Left ventricle myocardium inferior (tissue), 1 donor: Measurements from ENCODE around the gene GJD2. TPM values are rescaled to one million over a fixed set of nuclear protein-coding genes. Genes with fewer than 3 reads are reported as not detected.

Experiments
- DNase-seq: peaks from one replicate; pipeline ENCODE4 v3.0.0-alpha.2; 2020
- H3K27ac ChIP-seq: fragments of 200-600 bp; replicated peaks from 2 replicates; pipeline ENCODE4 v1.8.0; 2021
- H3K27me3 ChIP-seq: fragments of 200-600 bp; 2 replicates; pipeline ENCODE4 v1.8.0; 2021; ENCODE audit warnings: low read depth
- H3K36me3 ChIP-seq: fragments of 200-600 bp; 2 replicates; pipeline ENCODE4 v1.8.0; 2021
- H3K4me1 ChIP-seq: fragments of 200-600 bp; 2 replicates; pipeline ENCODE4 v1.8.0; 2021
- H3K4me3 ChIP-seq: fragments of 200-600 bp; 2 replicates; pipeline ENCODE4 v1.8.0; 2021; ENCODE audit warnings: mild to moderate bottlenecking, moderate library complexity
- H3K9me3 ChIP-seq: fragments of 200-600 bp; replicated peaks from 2 replicates; pipeline ENCODE4 v1.8.0; 2021
- CTCF ChIP-seq: fragments of 200-600 bp; IDR thresholded peaks from 2 replicates; pipeline ENCODE4 v1.8.0; 2021; ENCODE audit warnings: antibody characterized with exemption, mild to moderate bottlenecking, borderline replicate concordance
- intact Hi-C: fragments of 100-400 bp; cut with micrococcal nuclease; formaldehyde crosslinking; loops from one replicate; pipeline ENCODE4 v1.11.0; 2022
- total RNA-seq: library from RNA; stranded (reverse); fragmentation: NEBNext Ultra II Directional; extraction: Animal tissue kit (Norgen Biotek cat#: 25700); gene quantifications from one replicate; pipeline ENCODE4 v1.2.1, GENCODE V29; 2021
- donor health status: DM: no; HTN: yes; CAD: no; lungs with severe emphysema.

The GJD2 gene
- total RNA-seq, 1 donor from 2014 or later: not detected

- intact Hi-C loops: loop anchor here (10.0 kb wide), 1 partner anchor 69 kb away; no protein-coding TSS in a partner anchor
- Histone ChIP-seq H3K27me3 (peaks cover 5% of the 10 kb centered on the region), H3K4me3 (no peak overlapping the region), H3K27ac (no peak overlapping the region), H3K36me3 (no peaks in the 10 kb centered on the region), H3K4me1 (no peaks in the 10 kb centered on the region), H3K9me3 (peaks cover 9% of the 10 kb centered on the region)
- no peak for DNase-seq
- no peak for TF ChIP-seq CTCF
Measured at GRCh38 chr15:34783431-34783830, 28.6 kb upstream of the GJD2 start.

- intact Hi-C loops: loop anchor here (10.0 kb wide), 1 partner anchor 68 kb away; no protein-coding TSS in a partner anchor
- H3K4me3 ChIP-seq: no peak overlapping the region
- no peak overlapping the region for H3K27ac ChIP-seq
- no peak for DNase-seq
- no peak for TF ChIP-seq CTCF
- H3K9me3 ChIP-seq: peaks cover 9% of the 10 kb centered on the region
- no peaks in the 10 kb centered on the region for H3K4me1 ChIP-seq
- H3K27me3 ChIP-seq: peaks cover 5% of the 10 kb centered on the region
- no peaks in the 10 kb centered on the region for H3K36me3 ChIP-seq
Measured at GRCh38 chr15:34782901-34783300, 28.1 kb upstream of the GJD2 start.

- TF ChIP-seq CTCF: no peak
- no peak overlapping the region for H3K27ac ChIP-seq
- no peaks in the 10 kb centered on the region for H3K4me1 ChIP-seq
- no peak overlapping the region for H3K4me3 ChIP-seq
- no peaks in the 10 kb centered on the region for H3K36me3 ChIP-seq
- no peak for DNase-seq
- intact Hi-C loops: loop anchor here (10.0 kb wide), 1 partner anchor 66 kb away; no protein-coding TSS in a partner anchor
- peaks cover 5% of the 10 kb centered on the region for H3K27me3 ChIP-seq
- H3K9me3 ChIP-seq: peaks cover 9% of the 10 kb centered on the region
Measured at GRCh38 chr15:34780725-34781124, 25.9 kb upstream of the GJD2 start.

- intact Hi-C loops: no loop called here
- Histone ChIP-seq H3K27ac (no peak overlapping the region), H3K9me3 (peaks cover 9% of the 10 kb centered on the region), H3K4me1 (no peaks in the 10 kb centered on the region), H3K4me3 (no peak overlapping the region), H3K36me3 (no peaks in the 10 kb centered on the region), H3K27me3 (peaks cover 4% of the 10 kb centered on the region)
- no peak for DNase-seq
- TF ChIP-seq CTCF: no peak
Measured at GRCh38 chr15:34776606-34777105, 21.9 kb upstream of the GJD2 start.

DNA sequence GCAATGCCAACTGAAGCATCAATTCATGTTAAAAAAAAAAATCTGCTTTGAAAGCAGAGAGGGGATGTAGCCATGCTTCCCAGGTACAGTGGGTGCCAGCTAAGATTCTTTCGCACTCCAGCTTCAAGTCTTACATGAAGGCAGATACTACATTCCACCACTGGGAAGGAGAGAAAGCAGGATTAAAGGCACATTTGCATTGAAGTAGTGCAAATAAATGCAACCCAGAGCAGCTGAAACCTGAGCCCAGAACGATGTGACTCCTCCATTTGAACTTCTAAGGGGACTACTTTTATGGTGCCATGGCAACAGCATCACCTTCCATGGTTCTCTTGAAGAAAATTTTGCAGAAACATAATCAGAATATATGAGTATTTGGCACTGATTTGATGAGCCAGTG is 19.1 kb upstream of the GJD2 start:
- peaks cover 3% of the 10 kb centered on the region for H3K4me1 ChIP-seq
- no peak for TF ChIP-seq CTCF
- DNase-seq: no peak
- H3K4me3 ChIP-seq: no peak overlapping the region
- no peaks in the 10 kb centered on the region for H3K36me3 ChIP-seq
- intact Hi-C loops: no loop called here
- H3K27ac ChIP-seq: no peak overlapping the region
- no peaks in the 10 kb centered on the region for H3K9me3 ChIP-seq
- H3K27me3 ChIP-seq: peaks cover 4% of the 10 kb centered on the region
